Measurements from ENCODE around the gene SPON1. TPM values are rescaled to one million over a fixed set of nuclear protein-coding genes. Genes with fewer than 3 reads are reported as not detected.

The SPON1 gene
- total and polyA plus RNA-seq, 2 experiments from 2014 or later: 2.9 to 6.4 TPM

- no peak for TF ChIP-seq ZNF462 (CRISPR knock-in tag; IDR thresholded peaks at IDR 0.05)
Observed at GRCh38 chr11:13917904-13918303, 44.6 kb upstream of the SPON1 start (continued).

- H3K4me3 Mint-ChIP-seq: no peak overlapping the region
- H2AFZ ChIP-seq: no peak overlapping the region; the same call in 1 of the 2 replicates
- no peaks in the 10 kb centered on the region for H3K79me2 ChIP-seq (replicated peaks; ENCODE audit: insufficient read depth)
- H3K9me2 ChIP-seq (ENCODE audit: insufficient read depth): peaks cover 28% of the 10 kb centered on the region
- no peak for DNase-seq (ENCODE audit: low spot score)
- no peak overlapping the region for H3K4me3 ChIP-seq
- H3K9me3 Mint-ChIP-seq: no peaks in the 10 kb centered on the region; the same call in 2 of the 3 replicates
- no peaks in the 10 kb centered on the region for H3K36me3 Mint-ChIP-seq (ENCODE audit: low read depth)
- H3K4me1 Mint-ChIP-seq: peaks cover 52% of the 10 kb centered on the region
- H3K4me2 ChIP-seq: no peak overlapping the region
- peaks cover 44% of the 10 kb centered on the region for H3K4me1 ChIP-seq (ENCODE audit: insufficient read depth)
- no peaks in the 10 kb centered on the region for H4K20me1 ChIP-seq (replicated peaks; ENCODE audit: insufficient read depth)
- peaks cover 5% of the 10 kb centered on the region for H3K27me3 Mint-ChIP-seq (ENCODE audit: insufficient read depth, low read depth, poor library complexity)
- no peak overlapping the region for H3K27ac Mint-ChIP-seq
- H3K27ac ChIP-seq (ENCODE audit: low read depth): no peak overlapping the region
- no peaks in the 10 kb centered on the region for H3K36me3 ChIP-seq (ENCODE audit: insufficient read depth)
- no peak for ATAC-seq
- no peaks in the 10 kb centered on the region for H3F3A ChIP-seq (replicated peaks; ENCODE audit: low read depth)
- no peaks in the 10 kb centered on the region for H3K27me3 ChIP-seq (ENCODE audit: insufficient read depth)
- TF ChIP-seq REST (IDR thresholded peaks at IDR 0.05; ENCODE audit: unreplicated experiment): no peak
- no peak for TF ChIP-seq CREB1 (CRISPR knock-in tag; IDR thresholded peaks at IDR 0.05; ENCODE audit: low read depth)
- no peak for TF ChIP-seq CTCF (conservative IDR thresholded peaks at IDR 0.05; ENCODE audit: low read depth in 2 of 2)
- TF ChIP-seq ETS1 (IDR thresholded peaks at IDR 0.05): no peak
- TF ChIP-seq NANOG (IDR thresholded peaks at IDR 0.05; ENCODE audit: borderline replicate concordance): no peak
Observed at GRCh38 chr11:13920756-13921155, 41.8 kb upstream of the SPON1 start.
